Bronchial epithelial cell (primary cell): ENCODE data around the gene MAGEA1. TPM values are rescaled to one million over a fixed set of nuclear protein-coding genes. Genes with fewer than 3 reads are reported as not detected.
"Not testable (repeated sequence)": the region's sequence is repeated elsewhere in the genome, so short reads cannot be mapped to it uniquely, and the experiment has no call there.

Source experiments
- DNase-seq: peaks from one replicate; pipeline ENCODE4 v3.0.0-alpha.2; 2010; ENCODE audit warnings: low read depth
- FAIRE-seq: peaks from 2 replicates; lab custom pipeline; 2011; peaks lifted over from hg19 to GRCh38; lab: Jason Lieb, UNC
- H3K27me3 ChIP-seq: 2 replicates; pipeline ENCODE4 v1.5.1; 2011; ENCODE audit warnings: low read length; ENCODE audit not compliant: control insufficient read depth, insufficient read depth
- H3K36me3 ChIP-seq: 2 replicates; pipeline ENCODE4 v1.5.1; 2011; ENCODE audit warnings: low read length; ENCODE audit not compliant: control insufficient read depth, insufficient read depth
- H3K4me3 ChIP-seq: 2 replicates; pipeline ENCODE4 v1.5.1; 2011; ENCODE audit warnings: mild to moderate bottlenecking, low read depth, low read length, control low read depth
- total RNA-seq: library from RNA; depleted of rRNA; stranded (reverse); fragments of >200 nt; gene quantifications from 2 replicates; pipeline ENCODE4 v1.2.1, GENCODE V29; 2014
- TF ChIP-seq, protein P1 (sequence below): IDR thresholded peaks from 2 replicates; pipeline ENCODE4 v1.5.1; 2011; ENCODE audit warnings: mild to moderate bottlenecking, moderate library complexity, low read length, control low read depth, inconsistent platforms; ENCODE audit not compliant: insufficient read depth, severe bottlenecking

MAGEA1 gene
- total RNA-seq, 1 donor from 2014 or later: not detected

DNA sequence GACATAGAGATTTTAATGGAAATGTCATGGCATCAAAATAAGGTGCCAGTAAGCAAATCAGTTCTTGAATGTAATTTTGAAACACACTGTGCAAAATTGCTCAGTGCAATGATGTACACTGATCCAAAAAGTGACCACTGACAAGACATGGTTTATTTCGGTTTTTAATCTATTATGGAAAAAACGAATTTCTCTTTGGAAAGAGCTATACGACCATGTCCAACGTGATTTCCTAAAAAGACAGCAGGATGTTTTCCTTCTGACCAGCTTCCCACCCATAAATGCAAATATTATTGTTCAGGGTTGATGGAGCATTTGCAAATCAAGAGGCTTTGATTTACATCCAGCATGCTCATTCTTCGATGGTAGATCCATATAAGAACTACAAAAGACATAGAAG lies 17.1 kb upstream of the MAGEA1 start:
- Histone ChIP-seq H3K27me3 (no peaks in the 10 kb centered on the region), H3K36me3 (no peaks in the 10 kb centered on the region), H3K4me3 (no peak overlapping the region)
- no peak for FAIRE-seq
- DNase-seq: no peak
- TF ChIP-seq, protein P1, sequence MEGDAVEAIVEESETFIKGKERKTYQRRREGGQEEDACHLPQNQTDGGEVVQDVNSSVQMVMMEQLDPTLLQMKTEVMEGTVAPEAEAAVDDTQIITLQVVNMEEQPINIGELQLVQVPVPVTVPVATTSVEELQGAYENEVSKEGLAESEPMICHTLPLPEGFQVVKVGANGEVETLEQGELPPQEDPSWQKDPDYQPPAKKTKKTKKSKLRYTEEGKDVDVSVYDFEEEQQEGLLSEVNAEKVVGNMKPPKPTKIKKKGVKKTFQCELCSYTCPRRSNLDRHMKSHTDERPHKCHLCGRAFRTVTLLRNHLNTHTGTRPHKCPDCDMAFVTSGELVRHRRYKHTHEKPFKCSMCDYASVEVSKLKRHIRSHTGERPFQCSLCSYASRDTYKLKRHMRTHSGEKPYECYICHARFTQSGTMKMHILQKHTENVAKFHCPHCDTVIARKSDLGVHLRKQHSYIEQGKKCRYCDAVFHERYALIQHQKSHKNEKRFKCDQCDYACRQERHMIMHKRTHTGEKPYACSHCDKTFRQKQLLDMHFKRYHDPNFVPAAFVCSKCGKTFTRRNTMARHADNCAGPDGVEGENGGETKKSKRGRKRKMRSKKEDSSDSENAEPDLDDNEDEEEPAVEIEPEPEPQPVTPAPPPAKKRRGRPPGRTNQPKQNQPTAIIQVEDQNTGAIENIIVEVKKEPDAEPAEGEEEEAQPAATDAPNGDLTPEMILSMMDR: no peak

DNA sequence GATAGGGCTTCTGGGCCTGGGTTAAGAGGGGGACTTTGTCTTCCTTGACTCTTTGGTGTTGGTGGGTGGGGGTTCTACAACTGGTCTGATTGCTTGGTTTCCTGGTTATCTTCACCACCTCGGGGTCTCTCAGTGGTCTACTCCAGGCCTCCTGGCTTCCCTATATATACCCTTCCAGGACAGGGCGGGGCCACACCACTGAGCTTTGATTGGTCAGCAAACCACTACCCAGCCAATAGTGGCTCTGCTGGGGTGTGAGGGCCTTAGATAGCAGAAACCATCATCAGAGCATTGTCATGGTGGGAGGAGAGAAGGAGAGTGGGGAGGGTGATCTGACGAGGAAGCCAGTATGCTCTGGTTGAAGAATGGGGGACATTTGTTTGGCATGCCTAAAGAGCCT lies 14.4 kb upstream of the MAGEA1 start:
- no peaks in the 10 kb centered on the region for H3K36me3 ChIP-seq
- H3K4me3 ChIP-seq: no peak overlapping the region
- H3K27me3 ChIP-seq: no peaks in the 10 kb centered on the region
- DNase-seq (no peak), FAIRE-seq (no peak)
- TF ChIP-seq, protein P1: no peak

DNA sequence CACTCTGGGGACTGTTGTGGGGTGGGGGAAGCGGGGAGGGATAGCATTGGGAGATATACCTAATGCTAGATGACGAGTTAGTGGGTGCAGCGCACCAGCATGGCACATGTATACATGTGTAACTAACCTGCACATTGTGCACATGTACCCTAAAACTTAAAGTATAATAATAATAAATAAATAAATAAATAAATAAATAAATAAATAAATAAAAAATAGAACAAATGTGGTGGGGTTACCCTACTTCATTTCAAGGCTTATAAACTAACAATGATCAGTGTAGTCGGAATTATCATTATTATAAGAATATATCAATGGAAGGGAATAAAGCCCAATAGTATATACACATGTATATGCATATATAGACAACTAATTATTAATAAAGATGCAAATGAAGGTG lies 10.7 kb upstream of the MAGEA1 start:
- H3K27me3 ChIP-seq, DNase-seq, H3K36me3 ChIP-seq, FAIRE-seq, H3K4me3 ChIP-seq: not testable (repeated sequence)

- H3K27me3 ChIP-seq: no peaks in the 10 kb centered on the region
- H3K36me3 ChIP-seq: no peaks in the 10 kb centered on the region
- DNase-seq: no peak
- no peak overlapping the region for H3K4me3 ChIP-seq
- FAIRE-seq: no peak
- TF ChIP-seq, protein P1: no peak
Measured at GRCh38 chrX:153181822-153182221, 2.7 kb downstream of the MAGEA1 start.

GRCh38 chrX:153184787-153185186 lies 5.7 kb downstream of the MAGEA1 start:
- TF ChIP-seq, protein P1: no peak
- FAIRE-seq (no peak), DNase-seq (no peak)
- Histone ChIP-seq H3K27me3 (no peaks in the 10 kb centered on the region), H3K4me3 (no peak overlapping the region), H3K36me3 (no peaks in the 10 kb centered on the region)

GRCh38 chrX:153190381-153190780 lies 11.3 kb downstream of the MAGEA1 start:
- H3K4me3 ChIP-seq: no peak overlapping the region
- TF ChIP-seq, protein P1: no peak
- FAIRE-seq: no peak

More at GRCh38 chrX:153190381-153190780, 11.3 kb downstream of the MAGEA1 start:
- no peaks in the 10 kb centered on the region for H3K27me3 ChIP-seq
- DNase-seq: no peak
- no peaks in the 10 kb centered on the region for H3K36me3 ChIP-seq
